ENCODE results near the gene ARHGAP26. TPM values are rescaled to one million over a fixed set of nuclear protein-coding genes. Genes with fewer than 3 reads are reported as not detected.

Gene ARHGAP26
- total RNA-seq, 1 donor from 2014 or later = 15.1 TPM

- H3K4me3 Mint-ChIP-seq (ENCODE audit: low read depth) = no peak overlapping the region
- no peaks in the 10 kb centered on the region for H3K36me3 Mint-ChIP-seq (ENCODE audit: low read depth)
- H3K27me3 Mint-ChIP-seq (ENCODE audit: low read depth) = no peaks in the 10 kb centered on the region
- H3K9me3 Mint-ChIP-seq = no peaks in the 10 kb centered on the region
- DNase-seq (ENCODE audit: low spot score) = no peak
- intact Hi-C loops (cut with micrococcal nuclease) = no loop called here
- peaks cover 2% of the 10 kb centered on the region for H3K4me1 Mint-ChIP-seq (ENCODE audit: low read depth)
- H3K27ac Mint-ChIP-seq = no peak overlapping the region
These were observed 107.9 kb downstream of the ARHGAP26 start for GRCh38 chr5:142878111-142878510.

DNA sequence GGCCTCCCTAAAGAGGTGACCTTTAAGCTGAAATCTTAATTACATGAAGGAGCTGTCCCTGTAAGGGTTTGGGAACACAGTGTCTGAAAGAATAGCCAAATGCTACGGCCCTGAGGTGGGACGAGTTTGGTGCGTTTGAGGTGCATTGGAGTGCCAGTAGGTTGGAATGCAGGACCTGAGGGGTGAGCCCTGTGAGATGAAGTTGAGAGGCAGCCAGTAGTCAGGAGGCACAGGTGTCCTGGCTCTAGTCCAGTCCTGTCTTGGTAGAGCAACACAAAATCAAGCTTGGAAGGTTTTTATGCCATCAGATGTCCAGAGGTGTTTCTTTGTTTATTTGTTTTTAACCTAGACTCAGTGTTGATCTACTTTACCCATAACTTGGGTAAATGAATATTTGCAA lies 108.5 kb downstream of the ARHGAP26 start:
- H3K36me3 Mint-ChIP-seq (ENCODE audit: low read depth) = no peaks in the 10 kb centered on the region
- H3K9me3 Mint-ChIP-seq = no peaks in the 10 kb centered on the region
- H3K27me3 Mint-ChIP-seq (ENCODE audit: low read depth) = no peaks in the 10 kb centered on the region
- H3K4me3 Mint-ChIP-seq (ENCODE audit: low read depth) = no peak overlapping the region
- intact Hi-C loops (cut with micrococcal nuclease) = no loop called here
- peaks cover 4% of the 10 kb centered on the region for H3K4me1 Mint-ChIP-seq (ENCODE audit: low read depth)
- DNase-seq (ENCODE audit: low spot score) = no peak
- no peak overlapping the region for H3K27ac Mint-ChIP-seq

DNA sequence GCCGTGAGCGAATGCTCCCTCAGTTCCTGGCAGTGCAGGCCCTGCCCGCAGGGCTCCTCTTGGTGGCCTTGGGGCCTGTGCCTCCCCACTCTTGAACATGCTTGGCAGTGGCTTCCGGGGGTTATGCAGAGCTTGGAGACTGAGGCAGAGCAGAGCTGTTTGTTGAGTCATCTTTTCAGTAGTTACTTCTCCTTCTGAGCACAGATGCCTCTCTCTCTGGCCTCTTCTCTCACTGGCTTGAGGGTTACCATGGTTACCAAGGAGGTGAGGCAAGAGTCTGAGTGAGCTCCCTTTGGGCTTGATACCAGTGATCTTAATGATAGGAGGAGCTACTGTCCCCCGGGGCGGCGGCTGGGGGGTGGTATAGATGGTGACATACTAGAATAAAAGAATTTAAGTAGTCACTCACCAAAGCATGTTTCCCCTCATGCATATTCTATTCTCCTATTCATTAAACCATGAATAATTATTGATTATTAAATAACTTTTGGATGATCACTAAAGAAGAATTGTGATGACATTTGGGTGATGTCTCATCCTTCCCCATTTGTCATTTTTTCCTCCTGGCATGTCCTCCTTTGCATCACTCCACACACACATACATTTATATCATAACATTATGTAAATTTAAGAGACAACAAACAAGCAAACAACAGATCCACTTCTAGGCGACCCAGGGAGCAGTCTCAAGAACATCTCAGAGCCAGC lies 111.1 kb downstream of the ARHGAP26 start:
- Mint-ChIP-seq H3K27ac (no peak overlapping the region), H3K4me1 (ENCODE audit: low read depth) (peaks cover 13% of the 10 kb centered on the region), H3K9me3 (no peaks in the 10 kb centered on the region), H3K27me3 (ENCODE audit: low read depth) (no peaks in the 10 kb centered on the region), H3K36me3 (ENCODE audit: low read depth) (peaks cover 4% of the 10 kb centered on the region), H3K4me3 (ENCODE audit: low read depth) (no peak overlapping the region)
- intact Hi-C loops (cut with micrococcal nuclease) = no loop called here
- DNase-seq (ENCODE audit: low spot score) = no peak

DNA sequence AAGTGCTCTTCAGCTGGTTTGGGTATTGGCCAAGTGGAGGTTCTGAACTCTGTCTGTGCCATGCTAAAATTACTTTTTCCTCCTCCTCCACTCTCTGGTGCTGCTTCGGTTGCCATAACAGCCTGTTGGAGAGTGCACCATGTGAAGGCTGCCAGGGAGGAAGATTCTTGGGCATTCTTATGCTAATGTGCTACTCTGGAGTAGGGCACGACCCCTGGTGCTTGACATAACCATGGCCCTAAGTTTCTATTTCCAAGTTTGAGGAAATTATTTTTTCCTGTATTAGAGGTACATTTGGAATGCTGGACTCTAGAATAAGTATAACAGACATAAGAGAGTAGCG lies 111.6 kb downstream of the ARHGAP26 start:
- Mint-ChIP-seq H3K4me3 (ENCODE audit: low read depth) (no peak overlapping the region), H3K27ac (no peak overlapping the region), H3K9me3 (no peaks in the 10 kb centered on the region), H3K27me3 (ENCODE audit: low read depth) (no peaks in the 10 kb centered on the region), H3K36me3 (ENCODE audit: low read depth) (peaks cover 4% of the 10 kb centered on the region), H3K4me1 (ENCODE audit: low read depth) (peaks cover 13% of the 10 kb centered on the region)
- intact Hi-C loops (cut with micrococcal nuclease) = no loop called here
- DNase-seq (ENCODE audit: low spot score) = no peak

DNA sequence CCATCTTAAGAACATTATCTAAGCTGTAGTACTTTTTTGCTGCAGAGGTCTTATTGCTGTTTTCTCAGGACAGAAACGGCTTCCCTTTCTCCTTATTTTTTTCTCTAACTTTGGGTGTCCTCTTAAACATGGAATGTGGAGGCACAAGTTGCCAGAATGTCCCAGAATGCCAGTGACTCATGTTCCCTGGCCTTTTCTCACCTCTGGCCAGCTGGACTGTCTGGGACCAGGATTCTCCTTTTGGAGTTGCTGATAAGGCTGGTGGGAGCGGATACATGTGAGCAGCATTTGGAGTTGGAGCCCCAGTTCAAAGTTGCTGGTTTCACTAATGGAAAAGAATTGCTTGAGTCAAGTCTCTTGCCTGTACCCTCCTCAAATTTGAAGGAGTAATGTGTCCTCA lies 112.8 kb downstream of the ARHGAP26 start:
- H3K9me3 Mint-ChIP-seq = no peaks in the 10 kb centered on the region
- intact Hi-C loops (cut with micrococcal nuclease) = no loop called here
- peaks cover 13% of the 10 kb centered on the region for H3K4me1 Mint-ChIP-seq (ENCODE audit: low read depth)
- DNase-seq (ENCODE audit: low spot score) = no peak
- H3K27me3 Mint-ChIP-seq (ENCODE audit: low read depth) = no peaks in the 10 kb centered on the region
- peaks cover 4% of the 10 kb centered on the region for H3K36me3 Mint-ChIP-seq (ENCODE audit: low read depth)
- H3K4me3 Mint-ChIP-seq (ENCODE audit: low read depth) = no peak overlapping the region
- H3K27ac Mint-ChIP-seq = no peak overlapping the region

DNA sequence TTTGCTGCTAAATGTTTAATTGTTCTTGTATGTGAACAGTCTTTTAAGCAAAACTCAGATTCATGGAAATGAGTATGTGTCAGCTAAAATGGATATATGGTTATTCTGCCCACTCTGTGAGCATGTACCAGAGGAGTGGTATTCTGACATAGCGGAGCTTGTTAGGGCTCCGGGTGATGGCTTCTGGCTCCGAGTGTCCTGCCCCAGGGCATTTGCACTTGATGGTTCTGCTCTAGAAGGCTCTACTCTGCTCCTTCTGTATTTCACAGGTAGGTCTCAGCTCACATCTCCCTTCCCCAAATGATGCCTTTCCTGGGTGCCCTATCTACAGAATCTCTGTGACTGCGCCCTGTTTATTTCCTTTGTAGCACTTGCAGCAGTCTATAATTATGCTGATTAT lies 113.3 kb downstream of the ARHGAP26 start:
- no peak overlapping the region for H3K4me3 Mint-ChIP-seq (ENCODE audit: low read depth)
- H3K9me3 Mint-ChIP-seq = no peaks in the 10 kb centered on the region
- H3K4me1 Mint-ChIP-seq (ENCODE audit: low read depth) = peaks cover 13% of the 10 kb centered on the region
- intact Hi-C loops (cut with micrococcal nuclease) = no loop called here
- H3K27ac Mint-ChIP-seq = no peak overlapping the region
- peaks cover 4% of the 10 kb centered on the region for H3K36me3 Mint-ChIP-seq (ENCODE audit: low read depth)
- no peaks in the 10 kb centered on the region for H3K27me3 Mint-ChIP-seq (ENCODE audit: low read depth)
- no peak for DNase-seq (ENCODE audit: low spot score)

DNA sequence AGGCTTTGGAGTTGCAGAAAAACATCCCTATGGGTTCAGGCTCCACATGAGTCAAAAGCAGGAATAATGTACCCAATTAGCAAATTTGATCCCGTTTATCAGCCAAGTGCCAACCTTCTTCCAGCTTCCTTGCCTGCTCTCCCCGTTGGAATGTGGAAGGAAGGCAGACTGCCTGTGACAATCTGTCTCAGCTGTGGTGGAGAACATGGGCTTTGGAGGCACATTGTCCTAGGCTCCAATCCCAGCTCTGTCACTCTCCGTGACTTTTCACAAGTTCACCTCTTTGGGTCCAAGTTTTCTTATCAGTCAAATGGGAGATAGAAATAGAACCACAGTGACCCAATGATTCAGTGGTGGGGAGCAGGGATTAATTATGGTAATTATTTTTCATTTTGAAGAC lies 113.9 kb downstream of the ARHGAP26 start:
- H3K27ac Mint-ChIP-seq = no peak overlapping the region
- H3K36me3 Mint-ChIP-seq (ENCODE audit: low read depth) = peaks cover 4% of the 10 kb centered on the region
- no peak overlapping the region for H3K4me3 Mint-ChIP-seq (ENCODE audit: low read depth)
- DNase-seq (ENCODE audit: low spot score) = no peak
- H3K9me3 Mint-ChIP-seq = no peaks in the 10 kb centered on the region
- intact Hi-C loops (cut with micrococcal nuclease) = no loop called here
- H3K27me3 Mint-ChIP-seq (ENCODE audit: low read depth) = no peaks in the 10 kb centered on the region
- H3K4me1 Mint-ChIP-seq (ENCODE audit: low read depth) = peaks cover 13% of the 10 kb centered on the region

- no peak overlapping the region for H3K4me3 Mint-ChIP-seq (ENCODE audit: low read depth)
- peaks cover 17% of the 10 kb centered on the region for H3K4me1 Mint-ChIP-seq (ENCODE audit: low read depth)
- no peaks in the 10 kb centered on the region for H3K9me3 Mint-ChIP-seq
- DNase-seq (ENCODE audit: low spot score) = no peak
- no peak overlapping the region for H3K27ac Mint-ChIP-seq
- H3K36me3 Mint-ChIP-seq (ENCODE audit: low read depth) = peaks cover 4% of the 10 kb centered on the region
- intact Hi-C loops (cut with micrococcal nuclease) = no loop called here
- no peaks in the 10 kb centered on the region for H3K27me3 Mint-ChIP-seq (ENCODE audit: low read depth)
These were observed 116.0 kb downstream of the ARHGAP26 start for GRCh38 chr5:142886211-142886610.

GRCh38 chr5:142886956-142887355 lies 116.8 kb downstream of the ARHGAP26 start:
- H3K36me3 Mint-ChIP-seq (ENCODE audit: low read depth) = peaks cover 4% of the 10 kb centered on the region
- H3K27me3 Mint-ChIP-seq (ENCODE audit: low read depth) = no peaks in the 10 kb centered on the region
- intact Hi-C loops (cut with micrococcal nuclease) = no loop called here
- H3K4me3 Mint-ChIP-seq (ENCODE audit: low read depth) = no peak overlapping the region
- H3K27ac Mint-ChIP-seq = no peak overlapping the region
- peaks cover 17% of the 10 kb centered on the region for H3K4me1 Mint-ChIP-seq (ENCODE audit: low read depth)
- no peak for DNase-seq (ENCODE audit: low spot score)
- H3K9me3 Mint-ChIP-seq = no peaks in the 10 kb centered on the region

DNA sequence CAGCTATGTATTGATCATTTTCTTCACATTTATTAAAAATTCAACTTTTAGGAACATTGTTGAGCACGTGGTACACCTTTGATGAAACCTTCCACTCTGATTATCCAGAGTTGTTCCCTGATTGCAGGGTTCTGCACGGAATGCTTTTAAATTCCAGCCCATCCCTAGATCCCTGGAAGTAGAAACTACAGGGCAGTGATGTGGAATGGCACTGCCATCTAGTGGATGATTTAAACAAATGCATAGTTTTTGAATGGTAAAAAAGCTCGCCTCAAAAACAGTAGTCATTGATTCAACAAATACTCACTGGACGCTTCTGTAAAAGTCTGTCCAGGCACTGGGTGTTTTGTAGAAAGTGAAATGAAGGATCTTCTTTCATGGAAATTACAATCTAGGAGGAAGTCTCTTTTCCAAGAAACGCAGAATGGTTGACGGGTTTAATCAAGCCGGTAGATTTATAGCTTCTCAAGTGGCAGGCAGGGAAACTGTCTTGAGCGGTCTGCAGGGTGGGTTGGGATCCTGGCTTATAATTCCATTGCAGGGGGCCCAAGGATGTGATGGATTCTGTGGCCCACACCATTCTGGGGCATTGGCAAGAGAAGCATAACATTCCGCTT lies 118.4 kb downstream of the ARHGAP26 start:
- no peak for DNase-seq (ENCODE audit: low spot score)
- Mint-ChIP-seq H3K4me1 (ENCODE audit: low read depth) (peaks cover 15% of the 10 kb centered on the region), H3K27me3 (ENCODE audit: low read depth) (no peaks in the 10 kb centered on the region), H3K36me3 (ENCODE audit: low read depth) (peaks cover 4% of the 10 kb centered on the region), H3K9me3 (no peaks in the 10 kb centered on the region), H3K4me3 (ENCODE audit: low read depth) (no peak overlapping the region), H3K27ac (no peak overlapping the region)
- intact Hi-C loops (cut with micrococcal nuclease) = loop anchor here (1.0 to 2.0 kb wide), 2 partner anchors 140 to 175 kb away; no protein-coding TSS in a partner anchor

DNA sequence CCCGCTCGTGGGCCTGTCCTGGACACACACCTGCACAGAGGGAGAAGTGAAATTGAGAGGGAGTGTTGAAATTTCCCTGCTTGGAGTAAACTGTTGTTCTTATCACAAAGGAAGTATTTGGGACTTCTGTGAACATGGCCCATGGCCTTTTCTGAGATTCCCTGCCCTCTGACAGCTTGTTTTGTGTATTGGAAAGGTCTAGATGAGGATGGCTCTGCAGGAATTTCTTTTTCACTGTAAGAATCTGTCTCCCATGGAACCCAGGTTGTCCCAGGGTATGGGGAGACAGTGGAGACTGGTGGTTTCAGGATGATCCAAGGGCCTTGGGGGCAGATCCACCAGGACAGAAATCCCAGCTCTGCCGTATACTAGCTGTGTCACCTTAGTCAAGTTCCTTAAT lies 121.8 kb downstream of the ARHGAP26 start:
- no peaks in the 10 kb centered on the region for H3K27me3 Mint-ChIP-seq (ENCODE audit: low read depth)
- H3K9me3 Mint-ChIP-seq = no peaks in the 10 kb centered on the region
- intact Hi-C loops (cut with micrococcal nuclease) = no loop called here
- H3K4me3 Mint-ChIP-seq (ENCODE audit: low read depth) = no peak overlapping the region
- no peak overlapping the region for H3K27ac Mint-ChIP-seq
- peaks cover 13% of the 10 kb centered on the region for H3K4me1 Mint-ChIP-seq (ENCODE audit: low read depth)
- peaks cover 13% of the 10 kb centered on the region for H3K36me3 Mint-ChIP-seq (ENCODE audit: low read depth)
- DNase-seq (ENCODE audit: low spot score) = no peak

GRCh38 chr5:142894315-142894714 lies 124.1 kb downstream of the ARHGAP26 start:
- intact Hi-C loops (cut with micrococcal nuclease) = no loop called here
- DNase-seq (ENCODE audit: low spot score) = no peak
- Mint-ChIP-seq H3K4me3 (ENCODE audit: low read depth) (no peak overlapping the region), H3K27me3 (ENCODE audit: low read depth) (no peaks in the 10 kb centered on the region), H3K9me3 (no peaks in the 10 kb centered on the region), H3K36me3 (ENCODE audit: low read depth) (peaks cover 13% of the 10 kb centered on the region), H3K4me1 (ENCODE audit: low read depth) (peaks cover 13% of the 10 kb centered on the region), H3K27ac (no peak overlapping the region)

GRCh38 chr5:142894749-142895148 lies 124.6 kb downstream of the ARHGAP26 start:
- Mint-ChIP-seq H3K4me1 (ENCODE audit: low read depth) (peaks cover 13% of the 10 kb centered on the region), H3K27me3 (ENCODE audit: low read depth) (no peaks in the 10 kb centered on the region), H3K4me3 (ENCODE audit: low read depth) (no peak overlapping the region), H3K36me3 (ENCODE audit: low read depth) (peaks cover 13% of the 10 kb centered on the region), H3K9me3 (no peaks in the 10 kb centered on the region), H3K27ac (no peak overlapping the region)
- no peak for DNase-seq (ENCODE audit: low spot score)
- intact Hi-C loops (cut with micrococcal nuclease) = no loop called here

All from activated T-helper 2 cell treated with anti-CD3 and anti-CD28 coated beads, Interferon-gamma antibody, Interleukin-2, Interleukin-4, amounts not matched to agents 10 μg/mL and 5 μg/mL and 100 μg/mL, durations not matched to agents 14 hours and 24 hours and 36 hours (primary cell).